ENCODE data around the gene UBXN2A.

UBXN2A gene

GRCh38 chr2:23904692-23905091, 35.6 kb upstream of the UBXN2A start:
- H3K4me3 ChIP-seq (ENCODE audit: control insufficient read depth, low read depth, low read length) = no peak overlapping the region
- TF ChIP-seq CTCF (conservative IDR thresholded peaks at IDR 0.05; ENCODE audit: control insufficient read depth, insufficient read depth, low read depth, low read length) = no peak
- no peak for DNase-seq (ENCODE audit: low read depth)

- TF ChIP-seq CTCF (conservative IDR thresholded peaks at IDR 0.05; ENCODE audit: control insufficient read depth, insufficient read depth, low read depth, low read length) = no peak
- H3K4me3 ChIP-seq (ENCODE audit: control insufficient read depth, low read depth, low read length) = no peak overlapping the region
- DNase-seq (ENCODE audit: low read depth) = no peak
These were observed 35.1 kb upstream of the UBXN2A start for GRCh38 chr2:23905155-23905554.

GRCh38 chr2:23912054-23912453, 28.2 kb upstream of the UBXN2A start:
- peak; percentile 43 for DNase-seq (ENCODE audit: low read depth)
- no peak for TF ChIP-seq CTCF (conservative IDR thresholded peaks at IDR 0.05; ENCODE audit: control insufficient read depth, insufficient read depth, low read depth, low read length)
- no peak overlapping the region for H3K4me3 ChIP-seq (ENCODE audit: control insufficient read depth, low read depth, low read length)

- TF ChIP-seq CTCF (conservative IDR thresholded peaks at IDR 0.05; ENCODE audit: control insufficient read depth, insufficient read depth, low read depth, low read length) = no peak
- DNase-seq (ENCODE audit: low read depth) = no peak
- no peak overlapping the region for H3K4me3 ChIP-seq (ENCODE audit: control insufficient read depth, low read depth, low read length)
These were observed 24.9 kb upstream of the UBXN2A start for GRCh38 chr2:23915327-23915726.

- no peak overlapping the region for H3K4me3 ChIP-seq (ENCODE audit: control insufficient read depth, low read depth, low read length)
- DNase-seq (ENCODE audit: low read depth) = no peak
- TF ChIP-seq CTCF (conservative IDR thresholded peaks at IDR 0.05; ENCODE audit: control insufficient read depth, insufficient read depth, low read depth, low read length) = no peak
These were observed 23.4 kb upstream of the UBXN2A start for GRCh38 chr2:23916727-23917405.

GRCh38 chr2:23918837-23919489, 21.3 kb upstream of the UBXN2A start:
- peak; percentile 41 for DNase-seq (ENCODE audit: low read depth)
- H3K4me3 ChIP-seq (ENCODE audit: control insufficient read depth, low read depth, low read length) = no peak overlapping the region
- TF ChIP-seq CTCF (conservative IDR thresholded peaks at IDR 0.05; ENCODE audit: control insufficient read depth, insufficient read depth, low read depth, low read length) = no peak
